ENCODE results near the gene TSFM.

The TSFM gene

GRCh38 chr12:57777911-57778310 is 4.7 kb upstream of the TSFM start:
- DNase-seq = no peak

- no peak for DNase-seq
Observed at GRCh38 chr12:57779736-57780135, 2.9 kb upstream of the TSFM start.

GRCh38 chr12:57780284-57780897 is 2.2 kb upstream of the TSFM start:
- no peak for DNase-seq

- no peak for DNase-seq
Observed at GRCh38 chr12:57781244-57781643, 1.3 kb upstream of the TSFM start.

GRCh38 chr12:57781801-57782200 is 786 bp upstream of the TSFM start:
- DNase-seq = no peak

GRCh38 chr12:57782243-57782607 is 362 bp upstream of the TSFM start:
- DNase-seq = no peak

GRCh38 chr12:57783466-57783801 is 847 bp downstream of the TSFM start:
- no peak for DNase-seq

GRCh38 chr12:57783861-57784260 is 1.3 kb downstream of the TSFM start:
- DNase-seq = no peak

GRCh38 chr12:57793920-57794319 is 11.3 kb downstream of the TSFM start:
- DNase-seq = no peak

GRCh38 chr12:57795354-57795753 is 12.8 kb downstream of the TSFM start:
- no peak for DNase-seq

GRCh38 chr12:57796996-57797395 is 14.4 kb downstream of the TSFM start:
- DNase-seq = no peak

- no peak for DNase-seq
Observed at GRCh38 chr12:57797933-57798332, 15.3 kb downstream of the TSFM start.

- DNase-seq = no peak
Observed at GRCh38 chr12:57800965-57801364, 18.4 kb downstream of the TSFM start.

GRCh38 chr12:57802607-57803006 is 20.0 kb downstream of the TSFM start:
- no peak for DNase-seq

GRCh38 chr12:57803319-57803893 is 20.8 kb downstream of the TSFM start:
- no peak for DNase-seq

- DNase-seq = no peak
Observed at GRCh38 chr12:57806677-57807076, 24.1 kb downstream of the TSFM start.

GRCh38 chr12:57807285-57807684 is 24.7 kb downstream of the TSFM start:
- no peak for DNase-seq

- DNase-seq = no peak
Observed at GRCh38 chr12:57808351-57808750, 25.8 kb downstream of the TSFM start.

GRCh38 chr12:57809425-57809824 is 26.8 kb downstream of the TSFM start:
- DNase-seq = no peak

GRCh38 chr12:57810450-57810849 is 27.9 kb downstream of the TSFM start:
- no peak for DNase-seq

GRCh38 chr12:57811028-57811755 is 28.6 kb downstream of the TSFM start:
- no peak for DNase-seq

- no peak for DNase-seq
Observed at GRCh38 chr12:57813111-57813970, 30.8 kb downstream of the TSFM start.
